GM18511 (cell line): Measurements from ENCODE around the gene SNX2.

ENCODE experiments used
- ATAC-seq: cut with Tn5 transposase; IDR thresholded peaks from one replicate; pipeline ENCODE4 v1.9.1; 2021; ENCODE audit warnings: mild to moderate bottlenecking, moderate library complexity; ENCODE audit not compliant: unreplicated experiment

Gene SNX2

DNA sequence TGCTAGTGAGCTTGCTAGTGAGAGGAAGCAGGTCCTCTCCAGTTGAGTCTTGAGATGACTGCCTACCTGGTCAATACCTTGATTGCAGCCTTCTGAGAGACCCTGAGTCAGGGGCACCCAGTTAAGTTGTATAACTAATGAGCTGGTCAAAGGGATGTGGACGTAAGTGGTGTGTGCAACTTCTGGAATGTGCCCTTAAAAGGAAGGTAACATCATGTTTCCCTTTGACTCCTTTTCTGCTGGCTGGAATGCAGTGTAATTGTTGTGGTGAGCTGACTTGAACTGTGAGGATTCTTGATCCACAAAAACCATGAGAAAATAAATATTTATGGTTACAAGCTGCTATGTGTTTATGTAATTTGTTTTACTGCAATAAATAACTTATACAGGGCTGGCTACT lies 2.4 kb upstream of the SNX2 start:
- ATAC-seq, result no peak

- no peak for ATAC-seq
Measured at GRCh38 chr5:122773619-122774018, 1.3 kb upstream of the SNX2 start.

GRCh38 chr5:122774519-122774860 lies 390 bp upstream of the SNX2 start:
- peak; percentile 43 for ATAC-seq

GRCh38 chr5:122775550-122776542 lies 966 bp downstream of the SNX2 start:
- peak; percentile 5 for ATAC-seq

GRCh38 chr5:122778157-122778556 lies 3.3 kb downstream of the SNX2 start:
- ATAC-seq, result no peak

DNA sequence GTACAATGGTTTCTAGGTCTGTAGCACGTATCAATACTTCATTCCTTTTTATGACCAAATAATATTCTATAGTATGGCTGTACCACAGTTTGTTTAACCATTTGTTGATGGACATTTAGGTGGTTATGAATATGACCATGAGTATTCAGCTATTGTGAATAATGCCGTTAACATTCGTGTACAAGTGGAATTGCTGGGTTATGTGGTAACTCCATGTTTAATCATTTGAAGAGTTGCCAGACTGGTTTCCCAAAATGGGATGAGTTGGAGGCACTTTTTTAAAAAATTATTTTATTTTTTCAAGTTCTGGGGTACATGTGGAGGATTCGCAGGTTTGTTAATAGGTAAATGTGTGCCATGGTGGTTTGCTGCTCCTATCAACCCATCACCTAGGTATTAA lies 4.6 kb downstream of the SNX2 start:
- no peak for ATAC-seq

DNA sequence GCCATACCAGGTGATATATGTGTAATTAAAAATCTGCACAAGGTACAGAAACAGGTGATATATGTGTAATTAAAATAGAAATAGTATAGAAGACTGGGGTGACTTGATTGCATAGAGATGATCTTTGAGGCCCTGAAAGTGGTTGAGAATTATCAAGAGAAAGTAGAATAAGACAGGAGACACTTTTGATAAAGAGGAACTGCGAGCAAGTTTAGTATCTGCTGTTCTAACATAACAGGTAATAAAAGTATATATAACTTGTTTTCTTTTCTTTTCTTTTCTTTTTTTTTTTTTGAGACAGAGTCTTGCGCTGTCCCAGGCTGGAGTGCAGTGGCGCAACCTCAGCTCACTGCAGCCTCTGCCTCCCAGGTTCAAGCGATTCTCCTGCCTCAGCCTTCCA lies 5.4 kb downstream of the SNX2 start:
- ATAC-seq, result no peak

- ATAC-seq, result no peak
Measured at GRCh38 chr5:122781465-122781864, 6.6 kb downstream of the SNX2 start.

- no peak for ATAC-seq
Measured at GRCh38 chr5:122785294-122785693, 10.4 kb downstream of the SNX2 start.

- no peak for ATAC-seq
Measured at GRCh38 chr5:122788371-122788770, 13.5 kb downstream of the SNX2 start.

DNA sequence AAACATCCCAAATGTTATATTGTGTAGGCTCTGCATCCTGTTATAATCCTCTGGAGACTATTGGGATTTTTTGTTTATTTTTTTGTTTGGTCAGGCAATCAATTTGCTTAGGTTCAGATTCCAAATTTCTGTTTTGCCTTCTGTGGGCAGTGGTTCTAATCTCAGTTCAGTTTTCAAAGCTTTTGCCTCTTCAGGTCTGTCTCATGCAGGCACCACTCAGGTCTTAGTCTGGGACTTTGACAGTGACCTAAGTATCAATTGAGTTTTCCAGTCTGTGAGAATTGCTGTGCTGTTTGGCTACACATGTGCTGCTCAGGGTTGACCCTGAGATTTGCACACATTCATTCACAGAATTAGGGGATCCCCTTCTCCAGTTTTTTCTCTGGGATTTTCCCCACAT lies 14.1 kb downstream of the SNX2 start:
- ATAC-seq, result no peak

DNA sequence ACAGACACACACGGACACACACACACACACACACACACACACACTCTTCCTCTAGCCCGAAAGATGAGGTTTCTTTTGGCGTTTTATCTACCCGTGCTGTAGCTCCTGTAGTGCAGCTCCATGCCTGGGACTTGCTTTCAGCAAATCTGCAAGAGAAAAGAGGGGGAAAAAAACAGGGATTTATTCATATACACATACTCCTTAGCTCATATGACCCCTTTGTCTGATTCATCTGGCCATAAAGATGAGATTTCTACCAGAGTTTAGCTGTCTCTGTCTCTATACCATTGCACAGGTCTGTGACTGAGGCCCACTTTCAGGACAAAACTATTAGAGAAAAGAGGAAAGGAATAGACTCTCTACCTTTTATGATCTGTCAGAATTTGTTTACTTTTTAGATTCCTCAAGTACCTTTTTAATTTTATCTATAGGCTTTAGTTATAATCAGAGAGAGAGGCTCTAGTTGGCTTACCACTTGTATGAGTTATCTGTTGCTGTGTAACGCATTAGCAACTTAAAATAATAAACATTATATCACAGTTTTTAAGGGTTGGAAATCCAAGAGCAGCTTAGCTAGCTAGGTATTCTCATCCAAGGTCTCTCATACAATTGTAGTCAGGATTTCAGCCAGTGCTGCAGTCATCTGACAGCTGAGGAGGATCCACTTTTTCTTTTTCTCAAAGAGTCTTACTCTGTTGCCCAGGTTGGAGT lies 14.7 kb downstream of the SNX2 start:
- ATAC-seq, result no peak

GRCh38 chr5:122790354-122791103 lies 15.6 kb downstream of the SNX2 start:
- ATAC-seq, result no peak

- no peak for ATAC-seq
Measured at GRCh38 chr5:122805481-122805880, 30.6 kb downstream of the SNX2 start.

DNA sequence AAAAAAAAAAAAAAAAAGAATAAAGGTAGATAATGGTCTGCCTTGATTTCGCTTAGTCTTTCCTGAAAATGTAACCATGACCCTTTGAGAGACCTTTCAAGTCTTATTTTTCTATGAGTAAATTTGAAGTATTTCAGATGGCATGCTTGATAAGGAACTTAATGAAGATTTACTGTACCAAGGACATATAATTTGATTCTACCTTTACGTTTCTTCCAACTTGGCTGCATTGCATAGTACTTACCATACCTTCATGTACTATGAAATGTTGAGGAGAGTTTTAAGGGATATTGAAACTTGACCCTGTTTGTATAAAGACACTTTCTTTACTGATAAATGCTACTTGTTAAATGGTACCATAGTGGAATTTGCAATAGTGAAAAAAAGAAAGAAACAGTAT lies 35.5 kb downstream of the SNX2 start:
- no peak for ATAC-seq

DNA sequence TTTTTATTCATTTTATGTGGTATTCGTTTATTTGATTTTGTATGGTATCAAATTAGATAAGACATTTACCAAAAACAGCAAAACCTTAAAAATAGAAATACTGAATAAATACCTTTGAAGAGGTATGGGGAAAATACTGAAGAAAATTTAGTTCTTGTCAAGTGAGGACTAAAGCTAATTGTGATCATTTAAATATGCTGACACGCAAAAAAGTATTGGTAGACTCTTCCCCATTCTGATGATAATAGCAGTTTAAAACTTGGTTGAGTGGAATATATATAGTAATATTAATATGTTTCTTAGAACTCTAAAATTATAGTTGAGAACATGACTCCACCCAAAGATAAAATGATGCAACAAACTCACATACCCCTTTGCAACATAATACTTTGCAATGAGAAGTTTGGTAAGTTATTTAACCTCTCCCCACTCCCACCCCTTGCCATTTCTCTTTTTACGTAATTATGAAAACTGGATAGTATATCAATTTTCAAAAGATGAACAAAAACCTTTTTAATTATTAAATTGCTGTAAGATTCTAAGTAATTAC lies 40.4 kb downstream of the SNX2 start:
- ATAC-seq, result no peak

DNA sequence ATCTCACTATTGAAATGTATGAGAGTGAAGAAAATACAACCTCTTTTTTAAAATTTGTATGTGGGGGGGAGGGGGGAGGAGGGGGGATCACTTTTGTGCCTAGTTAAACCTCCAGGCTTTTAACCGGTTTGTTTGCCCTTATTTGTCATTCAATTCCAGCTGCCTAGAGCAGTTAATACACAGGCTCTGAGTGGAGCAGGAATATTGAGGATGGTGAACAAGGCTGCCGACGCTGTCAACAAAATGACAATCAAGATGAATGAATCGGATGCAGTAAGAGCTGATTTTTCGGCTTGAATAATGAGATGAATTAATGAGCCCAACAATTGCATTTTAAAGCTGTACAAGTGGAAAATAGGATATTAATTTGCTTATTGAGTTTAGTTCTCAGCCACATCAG lies 41.9 kb downstream of the SNX2 start:
- ATAC-seq, result no peak

GRCh38 chr5:122831984-122832383 lies 57.1 kb downstream of the SNX2 start:
- ATAC-seq, result no peak

- no peak for ATAC-seq
Measured at GRCh38 chr5:122835681-122836080, 60.8 kb downstream of the SNX2 start.

DNA sequence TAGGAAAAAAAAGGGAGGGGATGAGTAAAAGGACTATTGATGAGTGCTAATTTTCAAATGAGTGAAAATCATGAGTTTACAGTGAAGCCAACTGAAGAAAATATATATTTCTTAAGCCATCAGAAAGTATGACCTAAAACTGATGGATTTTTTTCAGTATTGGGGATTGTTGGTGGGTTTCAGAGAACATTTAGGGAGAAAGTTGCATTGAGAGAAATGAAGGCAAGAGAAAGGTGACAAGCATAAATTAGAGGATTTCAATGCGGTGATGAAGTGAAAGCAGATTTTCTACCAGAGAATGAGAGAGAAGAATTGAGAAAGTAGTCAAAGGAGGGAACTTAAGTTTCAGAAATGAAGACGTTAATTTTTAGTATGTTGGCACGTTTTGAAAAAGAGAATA lies 62.1 kb downstream of the SNX2 start:
- no peak for ATAC-seq

DNA sequence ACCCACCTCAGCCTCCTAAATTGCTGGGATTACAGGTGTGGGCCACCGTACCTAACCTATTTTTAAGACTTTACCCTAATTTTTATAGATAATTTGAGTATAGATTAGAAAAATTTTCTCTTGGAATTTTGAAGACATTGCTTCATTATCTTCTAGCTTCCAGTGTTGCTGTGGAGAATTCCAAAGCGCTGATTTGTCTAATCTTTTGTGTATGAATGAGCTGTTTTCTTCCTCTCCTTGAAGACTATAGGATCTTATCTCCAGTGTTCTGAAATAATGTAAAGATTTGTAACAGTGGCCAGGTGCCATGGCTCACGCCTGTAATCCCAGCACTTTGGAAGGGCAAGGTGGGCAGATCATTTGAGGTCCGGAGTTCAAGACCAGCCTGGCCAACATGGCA lies 64.9 kb downstream of the SNX2 start:
- no peak for ATAC-seq
